K562 (cell line): Measurements from ENCODE around the gene CARMIL3. TPM values are rescaled to one million over a fixed set of nuclear protein-coding genes. Genes with fewer than 3 reads are reported as not detected.

Experiments
- BRCA1 ChIP-seq, 2 experiments: fragments of 450-650 bp in 1 of 2; sonication (generic) in 1 of 2; formaldehyde crosslinking in 1 of 2; IDR thresholded peaks; 2 replicates each; pipeline versions ENCODE4 v1.5.0 to v1.6.1; 2017 to 2020; ENCODE audit warnings: mild to moderate bottlenecking in 1 of 2, missing genetic modification reagents in 1 of 2
- CBX8 ChIP-seq: fragments of 200-600 bp; sonication (generic); IDR thresholded peaks from 2 replicates; pipeline ENCODE4 v1.6.1; 2012; ENCODE audit warnings: borderline replicate concordance, mixed run types, low read depth, mild to moderate bottlenecking, moderate library complexity, mixed read lengths, low read length, control low read depth, inconsistent platforms; ENCODE audit not compliant: poor library complexity, severe bottlenecking; ENCODE audit errors: extremely low read depth
- ELF4 ChIP-seq: fragments of 450-650 bp; formaldehyde crosslinking; IDR thresholded peaks from 2 replicates; pipeline ENCODE4 v1.4.0; 2022; ENCODE audit warnings: missing genetic modification characterization
- PHF8 ChIP-seq: fragments of 200-600 bp; sonication (generic); IDR thresholded peaks from 2 replicates; pipeline ENCODE4 v1.6.1; 2012; ENCODE audit warnings: mixed run types, mild to moderate bottlenecking, inconsistent platforms, low read length, moderate library complexity, borderline replicate concordance
- POLR3A ChIP-seq: IDR thresholded peaks from 2 replicates; pipeline ENCODE4 v1.6.1; 2011; ENCODE audit warnings: borderline replicate concordance, mild to moderate bottlenecking, moderate library complexity; ENCODE audit not compliant: insufficient read length, insufficient read depth; ENCODE audit errors: extremely low read depth
- PTRF ChIP-seq: fragments of 450-650 bp; IDR thresholded peaks from 2 replicates; pipeline ENCODE4 v1.6.1; 2016; ENCODE audit warnings: mild to moderate bottlenecking, missing genetic modification characterization, missing compliant biosample characterization
- TBP ChIP-seq: optimal IDR thresholded peaks from 2 replicates; pipeline ENCODE3; 2011; ENCODE audit warnings: low read depth, low read length, improper control_type of control experiment
- ZBTB1 ChIP-seq: sonication (generic); formaldehyde crosslinking; IDR thresholded peaks from 2 replicates; pipeline ENCODE4 v1.8.1; 2023; ENCODE audit warnings: missing genetic modification reagents, low read depth, mild to moderate bottlenecking, borderline replicate concordance
- ZFX ChIP-seq: sonication (generic); formaldehyde crosslinking; IDR thresholded peaks from 2 replicates; pipeline ENCODE4 v1.8.0; 2022; ENCODE audit warnings: mild to moderate bottlenecking, missing genetic modification reagents, moderate library complexity
- ZNF212 ChIP-seq: fragments of 450-650 bp; formaldehyde crosslinking; IDR thresholded peaks from 2 replicates; pipeline ENCODE4 v1.4.0; 2020; ENCODE audit warnings: mild to moderate bottlenecking
- ZNF274 ChIP-seq: IDR thresholded peaks from 2 replicates; pipeline ENCODE4 v1.6.1; 2011; ENCODE audit warnings: low read depth, mild to moderate bottlenecking, low read length, moderate library complexity, borderline replicate concordance
- ZNF311 ChIP-seq: fragments of 250-450 bp; sonication (Bioruptor Pico); IDR thresholded peaks from 2 replicates; pipeline ENCODE4 v1.4.0; 2020; ENCODE audit warnings: mild to moderate bottlenecking, moderate library complexity
- polyA plus RNA-seq, 8 experiments: library from polyadenylated mRNA; depleted of rRNA in 4 of 8; stranded (reverse) in 5 of 8; unstranded in 3 of 8; fragments of >200 nt; fragmentation: Nextera tagmentation in 2 of 8; fragmentation: Illumina TruSeq in 1 of 8; extraction: Ambion mirVana in 2 of 8; extraction: Trizol in 1 of 8; gene quantifications; 2 replicates each; pipeline versions ENCODE4 v1.2.1 to v1.2.3, GENCODE V29; 2011 to 2014; ENCODE audit warnings: inconsistent platforms in 1 of 8, missing spikeins in 1 of 8
- total RNA-seq, 7 experiments: library from RNA; depleted of rRNA in 6 of 7; stranded (reverse); fragments of >200 nt in 6 of 7; fragmentation: Illumina TruSeq in 2 of 7; extraction: Trizol in 2 of 7; gene quantifications; 2 replicates each; pipeline versions ENCODE4 v1.2.1 to v1.2.3, GENCODE V29; 2011 to 2021; ENCODE audit warnings: low replicate concordance in 1 of 7
- TF ChIP-seq, protein P1 (sequence below): fragments of 450-650 bp; formaldehyde crosslinking; IDR thresholded peaks from 2 replicates; pipeline ENCODE4 v1.4.0; 2020; ENCODE audit warnings: mild to moderate bottlenecking, moderate library complexity
- TF ChIP-seq, protein P2 (sequence below): fragments of 200-600 bp; sonication (generic); IDR thresholded peaks from one replicate; pipeline ENCODE4 v1.6.1; 2012; ENCODE audit warnings: mild to moderate bottlenecking, low read depth, low read length, inconsistent platforms

The CARMIL3 gene
- total and polyA plus RNA-seq, 9 of the 15 experiments (the other 6 are each of a cell fraction or from before 2014, with no cell fraction given) = 0.01 to 0.11 (median 0.05) TPM; not detected in 5

DNA sequence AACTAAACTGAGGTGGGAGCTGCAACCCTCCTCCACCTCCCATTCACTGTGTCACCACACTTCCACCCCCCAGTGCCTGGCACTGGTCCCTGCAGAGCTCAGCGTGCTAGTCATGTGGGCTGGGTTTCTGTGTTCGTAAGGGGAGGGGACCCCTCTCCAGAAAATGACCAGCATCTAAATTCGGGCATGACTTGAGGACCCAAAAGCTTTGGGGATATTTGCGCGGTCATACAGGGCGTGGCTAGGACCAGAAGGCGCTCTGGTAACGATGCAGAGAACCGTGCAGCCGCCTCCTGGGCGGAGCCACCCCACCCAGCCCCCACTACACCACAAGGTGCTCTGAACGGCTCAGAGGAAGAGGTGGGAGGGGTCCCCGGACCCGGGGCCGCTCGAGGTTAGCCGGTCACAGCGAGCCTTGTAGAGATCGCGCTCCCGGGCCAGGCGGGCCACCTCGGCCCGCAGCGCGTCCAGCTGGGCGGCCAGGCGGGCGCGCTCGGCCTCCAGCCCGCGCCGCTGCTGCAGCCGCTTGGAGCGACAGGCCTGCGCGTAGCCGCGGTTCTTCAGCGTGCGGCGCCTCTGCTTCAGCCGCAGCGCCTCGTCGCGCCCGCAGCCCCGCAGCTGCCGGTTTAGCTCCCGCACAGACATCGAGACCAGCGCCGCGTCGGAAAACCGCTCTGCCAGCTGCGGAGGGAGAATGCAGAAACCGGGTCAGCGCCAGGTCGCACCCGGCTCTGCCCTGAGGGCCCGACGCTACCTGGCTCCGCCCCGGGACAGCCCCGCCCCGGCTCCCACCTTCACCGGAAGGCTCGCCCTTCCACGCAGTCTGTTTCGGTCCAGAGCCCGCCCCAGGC lies 29.3 kb downstream of the CARMIL3 start (continued):
- TF ChIP-seq TBP = peak; percentile 29
- peak; percentile 87; the same call in 1 of the 2 replicates for TF ChIP-seq PHF8
- TF ChIP-seq ELF4 (CRISPR knock-in tag) = no peak
- TF ChIP-seq, protein P1, sequence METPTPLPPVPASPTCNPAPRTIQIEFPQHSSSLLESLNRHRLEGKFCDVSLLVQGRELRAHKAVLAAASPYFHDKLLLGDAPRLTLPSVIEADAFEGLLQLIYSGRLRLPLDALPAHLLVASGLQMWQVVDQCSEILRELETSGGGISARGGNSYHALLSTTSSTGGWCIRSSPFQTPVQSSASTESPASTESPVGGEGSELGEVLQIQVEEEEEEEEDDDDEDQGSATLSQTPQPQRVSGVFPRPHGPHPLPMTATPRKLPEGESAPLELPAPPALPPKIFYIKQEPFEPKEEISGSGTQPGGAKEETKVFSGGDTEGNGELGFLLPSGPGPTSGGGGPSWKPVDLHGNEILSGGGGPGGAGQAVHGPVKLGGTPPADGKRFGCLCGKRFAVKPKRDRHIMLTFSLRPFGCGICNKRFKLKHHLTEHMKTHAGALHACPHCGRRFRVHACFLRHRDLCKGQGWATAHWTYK (CRISPR knock-in tag) = no peak
- TF ChIP-seq ZNF311 = no peak
- no peak for TF ChIP-seq ZNF274
- no peak for TF ChIP-seq CBX8
- TF ChIP-seq ZNF212 (CRISPR knock-in tag) = no peak
- TF ChIP-seq, protein P2, sequence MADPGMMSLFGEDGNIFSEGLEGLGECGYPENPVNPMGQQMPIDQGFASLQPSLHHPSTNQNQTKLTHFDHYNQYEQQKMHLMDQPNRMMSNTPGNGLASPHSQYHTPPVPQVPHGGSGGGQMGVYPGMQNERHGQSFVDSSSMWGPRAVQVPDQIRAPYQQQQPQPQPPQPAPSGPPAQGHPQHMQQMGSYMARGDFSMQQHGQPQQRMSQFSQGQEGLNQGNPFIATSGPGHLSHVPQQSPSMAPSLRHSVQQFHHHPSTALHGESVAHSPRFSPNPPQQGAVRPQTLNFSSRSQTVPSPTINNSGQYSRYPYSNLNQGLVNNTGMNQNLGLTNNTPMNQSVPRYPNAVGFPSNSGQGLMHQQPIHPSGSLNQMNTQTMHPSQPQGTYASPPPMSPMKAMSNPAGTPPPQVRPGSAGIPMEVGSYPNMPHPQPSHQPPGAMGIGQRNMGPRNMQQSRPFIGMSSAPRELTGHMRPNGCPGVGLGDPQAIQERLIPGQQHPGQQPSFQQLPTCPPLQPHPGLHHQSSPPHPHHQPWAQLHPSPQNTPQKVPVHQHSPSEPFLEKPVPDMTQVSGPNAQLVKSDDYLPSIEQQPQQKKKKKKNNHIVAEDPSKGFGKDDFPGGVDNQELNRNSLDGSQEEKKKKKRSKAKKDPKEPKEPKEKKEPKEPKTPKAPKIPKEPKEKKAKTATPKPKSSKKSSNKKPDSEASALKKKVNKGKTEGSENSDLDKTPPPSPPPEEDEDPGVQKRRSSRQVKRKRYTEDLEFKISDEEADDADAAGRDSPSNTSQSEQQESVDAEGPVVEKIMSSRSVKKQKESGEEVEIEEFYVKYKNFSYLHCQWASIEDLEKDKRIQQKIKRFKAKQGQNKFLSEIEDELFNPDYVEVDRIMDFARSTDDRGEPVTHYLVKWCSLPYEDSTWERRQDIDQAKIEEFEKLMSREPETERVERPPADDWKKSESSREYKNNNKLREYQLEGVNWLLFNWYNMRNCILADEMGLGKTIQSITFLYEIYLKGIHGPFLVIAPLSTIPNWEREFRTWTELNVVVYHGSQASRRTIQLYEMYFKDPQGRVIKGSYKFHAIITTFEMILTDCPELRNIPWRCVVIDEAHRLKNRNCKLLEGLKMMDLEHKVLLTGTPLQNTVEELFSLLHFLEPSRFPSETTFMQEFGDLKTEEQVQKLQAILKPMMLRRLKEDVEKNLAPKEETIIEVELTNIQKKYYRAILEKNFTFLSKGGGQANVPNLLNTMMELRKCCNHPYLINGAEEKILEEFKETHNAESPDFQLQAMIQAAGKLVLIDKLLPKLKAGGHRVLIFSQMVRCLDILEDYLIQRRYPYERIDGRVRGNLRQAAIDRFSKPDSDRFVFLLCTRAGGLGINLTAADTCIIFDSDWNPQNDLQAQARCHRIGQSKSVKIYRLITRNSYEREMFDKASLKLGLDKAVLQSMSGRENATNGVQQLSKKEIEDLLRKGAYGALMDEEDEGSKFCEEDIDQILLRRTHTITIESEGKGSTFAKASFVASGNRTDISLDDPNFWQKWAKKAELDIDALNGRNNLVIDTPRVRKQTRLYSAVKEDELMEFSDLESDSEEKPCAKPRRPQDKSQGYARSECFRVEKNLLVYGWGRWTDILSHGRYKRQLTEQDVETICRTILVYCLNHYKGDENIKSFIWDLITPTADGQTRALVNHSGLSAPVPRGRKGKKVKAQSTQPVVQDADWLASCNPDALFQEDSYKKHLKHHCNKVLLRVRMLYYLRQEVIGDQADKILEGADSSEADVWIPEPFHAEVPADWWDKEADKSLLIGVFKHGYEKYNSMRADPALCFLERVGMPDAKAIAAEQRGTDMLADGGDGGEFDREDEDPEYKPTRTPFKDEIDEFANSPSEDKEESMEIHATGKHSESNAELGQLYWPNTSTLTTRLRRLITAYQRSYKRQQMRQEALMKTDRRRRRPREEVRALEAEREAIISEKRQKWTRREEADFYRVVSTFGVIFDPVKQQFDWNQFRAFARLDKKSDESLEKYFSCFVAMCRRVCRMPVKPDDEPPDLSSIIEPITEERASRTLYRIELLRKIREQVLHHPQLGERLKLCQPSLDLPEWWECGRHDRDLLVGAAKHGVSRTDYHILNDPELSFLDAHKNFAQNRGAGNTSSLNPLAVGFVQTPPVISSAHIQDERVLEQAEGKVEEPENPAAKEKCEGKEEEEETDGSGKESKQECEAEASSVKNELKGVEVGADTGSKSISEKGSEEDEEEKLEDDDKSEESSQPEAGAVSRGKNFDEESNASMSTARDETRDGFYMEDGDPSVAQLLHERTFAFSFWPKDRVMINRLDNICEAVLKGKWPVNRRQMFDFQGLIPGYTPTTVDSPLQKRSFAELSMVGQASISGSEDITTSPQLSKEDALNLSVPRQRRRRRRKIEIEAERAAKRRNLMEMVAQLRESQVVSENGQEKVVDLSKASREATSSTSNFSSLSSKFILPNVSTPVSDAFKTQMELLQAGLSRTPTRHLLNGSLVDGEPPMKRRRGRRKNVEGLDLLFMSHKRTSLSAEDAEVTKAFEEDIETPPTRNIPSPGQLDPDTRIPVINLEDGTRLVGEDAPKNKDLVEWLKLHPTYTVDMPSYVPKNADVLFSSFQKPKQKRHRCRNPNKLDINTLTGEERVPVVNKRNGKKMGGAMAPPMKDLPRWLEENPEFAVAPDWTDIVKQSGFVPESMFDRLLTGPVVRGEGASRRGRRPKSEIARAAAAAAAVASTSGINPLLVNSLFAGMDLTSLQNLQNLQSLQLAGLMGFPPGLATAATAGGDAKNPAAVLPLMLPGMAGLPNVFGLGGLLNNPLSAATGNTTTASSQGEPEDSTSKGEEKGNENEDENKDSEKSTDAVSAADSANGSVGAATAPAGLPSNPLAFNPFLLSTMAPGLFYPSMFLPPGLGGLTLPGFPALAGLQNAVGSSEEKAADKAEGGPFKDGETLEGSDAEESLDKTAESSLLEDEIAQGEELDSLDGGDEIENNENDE = no peak
- peak; percentile 82 for TF ChIP-seq ZFX (CRISPR knock-in tag)
- TF ChIP-seq ZBTB1 (CRISPR knock-in tag) = no peak
- no peak for TF ChIP-seq PTRF (tag)
- TF ChIP-seq POLR3A = no peak
- no peak for TF ChIP-seq BRCA1 (IDR thresholded peaks at IDR 0.05)
- TF ChIP-seq BRCA1 (CRISPR knock-in tag; IDR thresholded peaks at IDR 0.05) = no peak
